GM11168 (cell line): ENCODE data around the gene SARDH.
"Not testable (repeated sequence)": the region's sequence is repeated elsewhere in the genome, so short reads cannot be mapped to it uniquely, and the experiment has no call there.

ENCODE experiments used
- in situ Hi-C: fragments of 300-500 bp; cut with MboI; formaldehyde crosslinking; loops from one replicate; pipeline ENCODE4 v1.12.0; 2022; ENCODE audit warnings: low sequenced_read_pairs; ENCODE audit not compliant: unreplicated experiment

The SARDH gene

GRCh38 chr9:133762488-133763271, 24.5 kb upstream of the SARDH start:
- in situ Hi-C loops: no loop called here

DNA sequence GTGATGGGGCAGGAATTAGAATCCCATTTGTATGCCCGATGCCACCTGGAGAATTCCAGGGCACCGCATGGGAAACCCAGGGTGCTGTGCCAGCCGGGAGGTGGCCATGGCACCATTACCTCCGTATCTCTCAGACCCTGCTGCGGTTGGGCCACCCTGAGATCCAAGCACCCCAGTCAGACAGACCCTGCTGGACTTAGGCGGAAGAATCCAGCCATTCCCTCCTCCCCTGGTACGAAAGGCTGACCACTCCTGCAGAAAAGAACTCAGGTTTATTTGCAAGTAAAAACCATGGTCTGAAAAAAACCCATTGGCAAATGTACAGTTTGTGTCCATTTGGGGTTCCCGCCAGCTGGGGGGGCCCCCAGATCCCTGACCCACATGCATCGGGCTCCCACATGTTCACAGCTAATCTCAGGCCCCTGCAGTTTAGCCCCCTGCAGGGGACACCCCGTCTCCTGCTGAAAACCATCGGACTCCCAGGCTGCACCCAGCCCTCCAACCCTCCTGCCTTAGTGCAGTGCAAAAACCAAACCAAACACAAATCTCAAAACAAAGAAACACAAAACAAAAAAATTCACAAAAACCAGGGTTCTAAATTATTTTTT, 23.6 kb upstream of the SARDH start:
- in situ Hi-C loops: no loop called here

DNA sequence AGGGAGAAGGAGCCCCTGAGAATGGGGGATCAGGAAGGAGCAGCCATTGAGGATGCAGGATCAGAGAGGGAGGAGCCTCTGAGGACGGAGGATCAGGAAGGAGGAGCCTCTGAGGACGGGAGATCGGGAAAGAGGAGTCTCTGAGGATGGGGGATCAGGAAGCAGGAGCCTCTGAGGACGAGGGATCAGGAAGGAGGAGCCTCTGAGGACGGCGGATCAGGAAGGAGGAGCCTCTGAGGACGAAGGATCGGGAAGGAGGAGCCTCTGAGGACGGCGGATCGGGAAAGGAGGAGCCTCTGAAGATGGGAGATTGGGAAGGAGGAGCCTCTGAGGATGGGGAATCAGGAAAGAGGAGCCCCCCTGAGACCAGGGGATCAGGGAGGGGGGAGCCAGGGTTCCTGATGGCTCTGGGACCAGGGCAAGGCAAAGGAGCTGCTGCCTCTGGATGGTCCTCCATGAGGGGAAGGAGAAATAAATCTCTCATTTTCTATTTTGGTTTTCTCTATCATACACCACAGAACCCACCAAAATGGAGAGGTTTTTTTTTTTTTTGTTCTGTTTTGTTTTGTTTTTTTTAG, 22.6 kb upstream of the SARDH start:
- in situ Hi-C loops: no loop called here

DNA sequence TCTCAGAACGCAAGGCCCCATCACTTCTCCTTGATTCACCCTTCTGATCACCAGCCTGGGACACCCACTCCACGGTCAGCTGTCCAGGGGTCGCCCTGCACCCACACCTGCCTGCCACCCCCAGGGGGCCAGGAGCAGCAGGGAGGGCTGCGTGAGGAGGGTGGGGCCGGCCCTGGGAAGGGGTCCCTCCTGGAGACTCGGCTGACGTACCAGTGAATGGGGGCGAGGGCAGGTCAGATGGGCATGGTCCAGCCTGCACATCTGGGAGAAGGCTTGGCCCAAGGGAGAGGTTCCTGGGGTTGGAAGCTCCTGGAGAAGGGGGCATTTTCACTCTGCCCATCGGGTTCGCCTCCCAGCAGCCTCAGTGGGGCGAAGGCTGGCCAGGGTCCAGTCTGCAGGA, 21.8 kb upstream of the SARDH start:
- in situ Hi-C loops: no loop called here

- in situ Hi-C loops: no loop called here
Observed at GRCh38 chr9:133759146-133759900, 21.2 kb upstream of the SARDH start.

GRCh38 chr9:133758228-133758627, 20.1 kb upstream of the SARDH start:
- in situ Hi-C loops: no loop called here

GRCh38 chr9:133754688-133755227, 16.6 kb upstream of the SARDH start:
- in situ Hi-C loops: no loop called here

DNA sequence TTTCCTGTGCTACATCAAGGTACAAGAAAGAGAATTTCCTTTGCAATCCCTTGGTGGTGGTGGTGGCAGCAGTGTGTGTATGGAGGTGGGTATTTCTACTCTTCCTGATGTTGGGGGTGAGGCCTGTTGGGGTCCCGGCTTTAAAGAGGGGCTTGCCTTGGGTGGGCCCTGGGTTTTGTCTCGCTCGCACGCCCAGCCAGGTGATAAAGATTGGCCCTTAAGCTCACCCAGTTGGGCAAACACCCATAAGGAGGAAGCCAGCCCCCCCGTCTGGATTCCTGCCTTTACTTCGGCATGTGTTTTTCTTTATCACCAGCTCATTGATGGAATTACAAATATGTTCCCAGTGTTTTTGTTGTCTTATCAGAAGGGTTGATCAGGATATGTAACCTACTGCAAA, 16.0 kb upstream of the SARDH start:
- in situ Hi-C loops: no loop called here

DNA sequence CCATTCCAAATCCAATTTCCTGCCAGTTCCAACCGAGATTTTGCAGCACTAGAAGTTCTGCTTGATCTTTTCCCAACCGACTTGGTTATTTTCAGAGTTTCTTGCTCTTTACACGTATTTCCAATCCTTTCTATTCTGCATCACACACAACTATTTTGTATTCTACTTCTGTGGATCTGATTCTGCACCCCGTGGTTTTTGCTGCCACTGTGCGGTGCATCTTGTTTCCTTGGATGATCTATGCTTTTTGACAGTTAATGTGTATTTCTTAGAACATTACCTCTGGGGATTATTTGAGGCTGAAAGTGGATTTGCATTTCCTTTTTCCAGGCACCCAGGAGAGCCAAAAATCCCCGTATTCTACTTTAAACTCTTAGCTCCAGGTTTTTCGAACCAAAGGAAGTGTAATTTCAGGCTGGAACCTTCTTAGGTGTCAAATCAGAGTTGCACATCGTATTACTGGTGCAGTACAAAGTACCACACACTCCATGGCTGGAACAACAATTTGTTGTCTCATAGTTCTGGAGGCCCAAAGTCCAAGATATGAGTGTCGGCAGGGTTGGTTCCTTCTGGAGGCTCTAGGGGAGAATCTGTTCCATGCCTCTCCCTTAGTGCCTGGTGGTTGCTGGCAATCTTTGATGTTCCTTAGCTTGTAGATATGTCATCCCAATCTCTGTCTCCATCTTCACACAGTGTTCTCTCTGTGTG, 14.7 kb upstream of the SARDH start:
- in situ Hi-C loops: no loop called here

GRCh38 chr9:133750982-133751649, 13.0 kb upstream of the SARDH start:
- in situ Hi-C loops: no loop called here

DNA sequence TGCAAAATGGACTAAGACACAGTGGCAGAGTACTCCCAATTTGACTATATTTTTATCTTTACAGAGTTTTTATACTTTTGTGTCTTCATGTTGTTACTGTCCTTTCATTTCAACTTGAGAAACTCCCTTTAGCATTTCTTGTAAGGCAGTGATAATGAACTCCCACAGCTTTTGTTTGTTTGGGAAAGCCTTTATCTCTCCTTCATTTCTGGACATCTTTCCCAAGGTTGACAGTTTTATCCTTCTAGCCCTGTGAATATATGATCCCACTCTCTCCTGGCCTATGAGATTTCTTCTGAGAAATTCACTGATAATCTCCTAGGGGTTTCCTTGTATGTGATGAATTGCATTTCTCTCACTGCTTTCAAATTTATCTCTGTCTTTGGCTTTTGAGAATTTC, 9.2 kb upstream of the SARDH start:
- in situ Hi-C loops: no loop called here

GRCh38 chr9:133744528-133744927, 6.4 kb upstream of the SARDH start:
- in situ Hi-C loops: not testable (repeated sequence)

DNA sequence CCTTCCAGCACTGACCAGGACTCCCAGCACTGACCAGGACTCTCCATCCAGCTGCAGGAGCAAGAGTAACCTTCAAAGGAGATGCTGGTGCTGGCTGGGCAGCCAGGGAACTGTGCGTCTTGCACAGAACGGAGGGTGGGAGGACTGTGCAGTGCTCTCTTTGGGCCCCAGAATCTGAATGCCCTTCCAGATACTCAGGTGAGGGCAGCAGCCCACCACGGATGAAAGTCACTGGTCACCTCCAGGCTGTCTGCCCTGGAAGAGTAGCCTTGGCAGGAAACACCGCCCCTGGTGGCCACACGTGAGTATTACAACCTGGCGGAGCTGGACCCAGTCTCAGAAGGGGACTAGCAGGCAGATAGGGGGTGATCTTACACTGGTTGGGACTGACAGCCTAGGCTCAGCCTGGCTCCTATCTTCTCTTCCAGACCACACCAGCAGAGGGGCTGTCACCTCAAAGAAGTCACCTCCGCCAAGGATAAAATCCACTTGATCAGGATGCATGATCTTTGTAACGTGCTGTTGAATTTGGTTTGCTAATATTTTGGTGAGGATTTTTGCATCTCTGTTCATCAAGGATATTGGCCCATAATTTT, 4.8 kb upstream of the SARDH start:
- in situ Hi-C loops: no loop called here

DNA sequence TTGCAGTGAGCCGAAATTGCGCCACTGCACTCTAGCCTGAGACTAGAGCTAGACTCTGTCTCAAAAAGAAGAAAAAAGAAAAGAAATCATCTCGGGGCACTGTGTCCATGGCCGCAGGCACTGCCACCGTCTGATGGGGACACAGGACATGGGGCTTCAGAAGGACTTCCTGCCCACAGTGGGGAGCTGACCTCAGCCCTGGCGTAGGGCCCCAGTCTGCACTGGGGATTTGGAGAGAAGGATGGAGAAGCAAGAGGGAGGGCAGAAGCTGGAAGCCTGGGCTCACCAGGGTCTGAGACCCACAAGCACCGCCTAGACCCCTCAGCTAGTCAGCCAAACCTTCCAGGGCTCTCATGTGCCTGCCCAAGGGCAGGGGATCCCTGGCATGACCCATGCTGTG, 4.1 kb upstream of the SARDH start:
- in situ Hi-C loops: no loop called here

DNA sequence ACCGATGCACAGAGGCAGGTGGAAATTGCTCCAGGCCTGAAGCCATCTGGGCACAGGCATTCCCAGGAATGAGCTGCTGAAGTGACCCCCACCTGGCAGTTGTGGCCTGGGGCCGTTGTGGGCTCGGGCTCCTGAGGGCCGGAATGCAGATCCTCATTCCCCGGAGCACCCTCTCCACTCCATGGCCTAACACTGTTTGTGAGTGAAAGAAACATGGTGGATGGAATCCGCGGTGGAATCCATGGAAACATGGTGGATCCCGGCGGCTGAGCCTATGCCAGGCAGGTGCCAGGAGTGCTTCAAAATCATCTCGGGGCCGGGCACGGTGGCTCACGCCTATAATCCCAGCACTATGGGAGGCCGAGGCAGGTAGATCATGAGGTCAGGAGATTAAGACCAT, 3.6 kb upstream of the SARDH start:
- in situ Hi-C loops: no loop called here

- in situ Hi-C loops: no loop called here
Observed at GRCh38 chr9:133740911-133741310, 2.8 kb upstream of the SARDH start.

DNA sequence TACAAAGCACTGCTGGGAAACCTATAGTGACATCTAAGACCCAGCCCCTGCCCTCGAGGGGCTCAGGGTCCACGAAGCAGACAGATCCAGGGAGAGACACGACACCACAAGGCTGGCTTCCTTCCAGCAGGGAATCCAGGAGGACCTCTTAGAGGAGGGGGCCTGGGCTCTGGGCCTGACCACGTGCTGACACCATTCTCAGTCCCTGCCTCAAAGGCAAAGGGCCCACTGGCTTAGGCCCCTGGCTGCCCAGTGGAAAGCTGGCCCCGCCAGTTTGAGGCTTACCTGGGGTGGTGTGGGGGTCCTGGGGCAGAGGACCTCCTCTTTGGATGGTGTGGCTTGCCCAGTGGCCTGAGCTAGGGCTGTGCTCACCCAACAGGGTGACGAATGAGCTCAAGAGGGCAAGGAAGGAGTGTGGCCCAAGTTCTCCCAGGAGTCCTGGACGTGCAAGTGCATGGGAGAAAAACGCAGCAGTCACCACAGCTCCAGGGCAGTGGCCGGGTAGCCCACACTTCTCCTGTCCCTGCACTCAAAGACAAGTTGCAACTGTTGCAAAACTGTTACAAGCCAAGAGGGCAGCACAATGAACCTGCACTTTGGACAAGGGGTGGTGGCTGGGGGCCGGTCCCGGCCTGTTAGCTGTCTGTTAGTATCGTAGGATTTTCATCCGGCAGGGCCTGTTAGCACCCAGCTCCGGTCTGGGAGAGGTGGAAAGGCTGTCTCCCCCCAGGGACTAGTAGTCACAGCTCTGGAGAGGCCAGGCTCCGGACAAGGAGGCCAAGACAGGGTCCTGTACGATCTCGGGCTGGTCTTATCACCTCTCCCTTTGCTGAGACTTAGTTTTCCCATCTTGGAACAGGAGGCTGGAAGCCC, 1.5 kb upstream of the SARDH start:
- in situ Hi-C loops: no loop called here

DNA sequence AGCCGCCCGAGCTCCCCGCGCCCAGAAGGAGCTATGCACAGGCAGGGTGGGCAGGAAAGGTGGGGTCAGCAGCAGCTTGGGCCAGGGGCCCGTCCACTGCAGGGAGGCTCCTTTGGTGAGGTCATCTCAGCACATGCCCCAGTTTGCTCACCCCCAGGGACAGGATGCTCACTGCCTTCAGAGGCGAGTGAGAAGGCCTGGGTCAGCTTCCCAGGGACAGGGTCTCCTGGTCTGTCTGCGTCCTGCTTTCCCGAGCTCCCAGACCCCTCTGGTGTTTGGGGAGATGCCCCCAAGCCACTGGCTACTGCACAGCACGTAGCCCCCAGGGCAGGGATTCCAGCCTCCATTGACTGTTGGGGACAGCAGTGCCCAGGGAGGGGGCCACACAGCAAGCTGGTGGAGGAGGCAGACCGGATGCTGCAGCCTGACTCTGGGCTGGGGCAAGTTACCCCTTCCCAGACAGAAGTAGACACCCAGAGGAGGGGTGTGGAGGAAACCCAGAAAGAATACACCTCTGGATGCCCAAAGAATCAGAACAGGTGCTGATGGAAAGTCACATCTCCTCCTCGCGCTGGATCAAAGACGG, 581 bp upstream of the SARDH start:
- in situ Hi-C loops: no loop called here
